ENCODE results near the gene C2orf68. TPM values are rescaled to one million over a fixed set of nuclear protein-coding genes. Genes with fewer than 3 reads are reported as not detected.

The C2orf68 gene
- total RNA-seq, 2 donors from 2014 or later = 9.9 to 14.5 TPM

DNA sequence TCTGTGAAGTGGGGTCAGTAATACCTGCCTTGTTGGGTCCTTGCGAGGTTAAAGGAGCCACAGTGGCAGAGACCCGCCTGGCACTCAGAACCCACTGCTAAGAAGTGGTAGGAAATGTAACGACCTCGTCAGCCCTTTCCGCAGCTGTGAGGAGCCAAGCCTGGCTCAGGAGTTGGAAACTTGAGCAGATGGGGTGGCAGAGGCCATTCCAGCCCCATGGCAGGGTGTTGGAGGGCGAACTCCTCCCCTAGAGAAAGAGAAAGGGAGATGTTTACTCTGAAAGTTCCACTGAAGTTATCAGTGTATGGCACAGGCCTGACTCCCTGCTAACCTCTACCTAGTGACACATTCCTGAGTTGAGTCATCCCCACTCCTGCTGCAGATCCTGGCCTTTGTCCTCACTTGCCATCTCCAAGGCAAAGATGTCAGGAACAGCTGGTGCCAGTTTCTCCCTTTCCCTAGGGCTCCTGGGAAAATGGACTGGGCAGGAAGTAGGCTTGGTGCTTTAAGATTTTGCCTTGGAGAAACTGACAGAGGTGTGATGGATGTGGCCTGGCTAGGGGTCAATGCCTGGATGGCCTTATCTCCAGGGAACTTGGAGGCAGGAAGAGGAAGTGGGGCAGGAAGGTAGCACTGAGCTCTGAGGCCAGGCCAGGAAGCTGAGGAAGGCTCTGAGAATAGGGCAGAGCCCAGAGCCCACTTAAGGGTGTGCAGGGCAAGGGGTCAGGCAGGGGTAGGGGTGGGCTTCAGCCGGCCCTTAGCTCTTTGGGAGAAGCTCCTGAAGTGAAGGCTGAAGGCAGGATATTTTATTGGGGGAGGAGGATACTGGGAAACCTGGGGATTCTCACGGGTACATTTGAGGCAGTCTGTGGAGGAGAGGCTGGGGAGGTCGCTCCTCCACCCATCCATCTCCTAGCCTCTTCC is 26.7 kb downstream of the C2orf68 start:
- intact Hi-C loops (cut with DNase I) = no loop called here
- no peak overlapping the region for H3K4me3 ChIP-seq
- H3K36me3 ChIP-seq (replicated peaks in 1 of 2; ENCODE audit: insufficient read depth in 1 of 2, low read depth in 2 of 2) = peaks cover 0 to 4% of the 10 kb centered on the region in 2 donors
- peak overlapping the region; percentile 73 to 88 (median 78) for H3K27ac ChIP-seq
- DNase-seq = peak; percentile 72 to 90 (median 80)
- no peaks in the 10 kb centered on the region for H3K9me3 ChIP-seq
- H3K27me3 ChIP-seq = no peaks in the 10 kb centered on the region
- WGBS, 2 donors = 33 to 40% methylated on average over 7 to 9 of the region's 9 CpGs
- peak in 2 of 3 donors; percentile 8 to 46 for TF ChIP-seq POLR2A (IDR thresholded peaks at IDR 0.05)
- TF ChIP-seq, protein P1, sequence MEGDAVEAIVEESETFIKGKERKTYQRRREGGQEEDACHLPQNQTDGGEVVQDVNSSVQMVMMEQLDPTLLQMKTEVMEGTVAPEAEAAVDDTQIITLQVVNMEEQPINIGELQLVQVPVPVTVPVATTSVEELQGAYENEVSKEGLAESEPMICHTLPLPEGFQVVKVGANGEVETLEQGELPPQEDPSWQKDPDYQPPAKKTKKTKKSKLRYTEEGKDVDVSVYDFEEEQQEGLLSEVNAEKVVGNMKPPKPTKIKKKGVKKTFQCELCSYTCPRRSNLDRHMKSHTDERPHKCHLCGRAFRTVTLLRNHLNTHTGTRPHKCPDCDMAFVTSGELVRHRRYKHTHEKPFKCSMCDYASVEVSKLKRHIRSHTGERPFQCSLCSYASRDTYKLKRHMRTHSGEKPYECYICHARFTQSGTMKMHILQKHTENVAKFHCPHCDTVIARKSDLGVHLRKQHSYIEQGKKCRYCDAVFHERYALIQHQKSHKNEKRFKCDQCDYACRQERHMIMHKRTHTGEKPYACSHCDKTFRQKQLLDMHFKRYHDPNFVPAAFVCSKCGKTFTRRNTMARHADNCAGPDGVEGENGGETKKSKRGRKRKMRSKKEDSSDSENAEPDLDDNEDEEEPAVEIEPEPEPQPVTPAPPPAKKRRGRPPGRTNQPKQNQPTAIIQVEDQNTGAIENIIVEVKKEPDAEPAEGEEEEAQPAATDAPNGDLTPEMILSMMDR (IDR thresholded peaks at IDR 0.05) = no peak
- peak; percentile 89 for ATAC-seq
- peaks cover 52% of the 10 kb centered on the region for H3K4me1 ChIP-seq

DNA sequence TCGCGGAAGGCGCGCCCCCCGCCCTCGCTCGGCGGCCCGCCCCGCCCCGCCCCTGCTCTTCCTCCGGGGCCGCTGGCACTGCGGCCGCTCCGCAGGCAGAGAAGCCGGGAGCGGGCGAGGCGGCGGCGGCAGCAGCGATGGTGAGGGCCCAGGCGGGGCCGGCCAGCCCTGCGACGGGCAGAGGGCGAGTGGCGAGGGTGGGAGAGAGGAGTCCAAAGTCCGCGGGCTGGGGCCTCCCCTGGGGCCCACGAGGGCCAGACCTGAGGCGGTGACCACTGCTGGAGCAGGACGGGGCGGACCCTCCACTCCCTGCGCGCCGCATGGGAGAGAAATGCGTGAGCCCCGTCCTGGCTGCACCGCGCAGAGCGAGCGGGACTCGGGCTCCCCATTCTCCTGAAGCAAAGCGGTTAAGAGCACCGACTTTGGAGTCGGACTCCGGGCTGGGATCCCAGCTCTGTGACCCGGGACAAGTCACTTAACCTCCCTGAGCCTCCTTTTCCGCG is 27.5 kb downstream of the C2orf68 start, which contains the start of gene VAMP5:
VAMP5 (plus strand) TSS at position 78 of the 503 bp plus-strand sequence; CDS start at position 138, 60 bp downstream.
- Histone ChIP-seq H3K27ac (peak within 1 kb of the TSS; percentile 73 to 88 (median 78)), H3K36me3 (replicated peaks in 1 of 2; ENCODE audit: insufficient read depth in 1 of 2, low read depth in 2 of 2) (peaks cover 0 to 4% of the 10 kb centered on the region in 2 donors), H3K9me3 (no peaks in the 10 kb centered on the region), H3K4me1 (peaks cover 52% of the 10 kb centered on the region), H3K27me3 (no peaks in the 10 kb centered on the region), H3K4me3 (no peak within 1 kb of the TSS)
- ATAC-seq = peak; percentile 9
- 28 to 45% methylated on average over 7 to 50 of the region's 52 CpGs for WGBS, 2 donors
- peak in 1 of 4 donors; percentile 47 for DNase-seq
- intact Hi-C loops (cut with DNase I) = no loop called here
- TF ChIP-seq, protein P1 (IDR thresholded peaks at IDR 0.05) = no peak
- peak in 1 of 3 donors; percentile 18 for TF ChIP-seq POLR2A (IDR thresholded peaks at IDR 0.05)

- 43 to 95% methylated on average over 4 to 16 of the region's 16 CpGs for WGBS, 2 donors
These were observed 28.1 kb downstream of the C2orf68 start for GRCh38 chr2:85583667-85584353.

GRCh38 chr2:85582492-85582891 is 29.4 kb downstream of the C2orf68 start:
- no peaks in the 10 kb centered on the region for H3K27me3 ChIP-seq
- H3K9me3 ChIP-seq = no peaks in the 10 kb centered on the region
- TF ChIP-seq, protein P1 (IDR thresholded peaks at IDR 0.05) = no peak
- TF ChIP-seq POLR2A (IDR thresholded peaks at IDR 0.05) = no peak
- H3K36me3 ChIP-seq (replicated peaks in 1 of 2; ENCODE audit: insufficient read depth in 1 of 2, low read depth in 2 of 2) = peaks cover 0 to 4% of the 10 kb centered on the region in 2 donors
- intact Hi-C loops (cut with DNase I) = no loop called here
- no peak overlapping the region for H3K4me3 ChIP-seq
- peaks cover 53% of the 10 kb centered on the region for H3K4me1 ChIP-seq
- no peak overlapping the region for H3K27ac ChIP-seq
- DNase-seq = no peak
- 69 to 91% methylated on average over 1 of the region's 1 CpG for WGBS, 2 donors
- no peak for ATAC-seq

More at GRCh38 chr2:85583667-85584353, 28.1 kb downstream of the C2orf68 start:
- intact Hi-C loops (cut with DNase I) = no loop called here
- DNase-seq (no peak), ATAC-seq (no peak)
- Histone ChIP-seq H3K4me3 (no peak overlapping the region), H3K27ac (peak overlapping the region; percentile 33 to 88 (median 78)), H3K9me3 (no peaks in the 10 kb centered on the region), H3K27me3 (no peaks in the 10 kb centered on the region), H3K4me1 (peaks cover 53% of the 10 kb centered on the region), H3K36me3 (replicated peaks in 1 of 2; ENCODE audit: insufficient read depth in 1 of 2, low read depth in 2 of 2) (peaks cover 0 to 4% of the 10 kb centered on the region in 2 donors)
- TF ChIP-seq POLR2A (IDR thresholded peaks at IDR 0.05) = no peak
- TF ChIP-seq, protein P1 (IDR thresholded peaks at IDR 0.05) = no peak
